GM23338 (cell line): Measurements from ENCODE around the gene HSF2BP.

Source experiments
- CREB1 ChIP-seq: fragments of 250-450 bp; sonication (Bioruptor Pico); IDR thresholded peaks from 2 replicates; pipeline ENCODE4 v1.5.0; 2020; ENCODE audit warnings: low read depth, mild to moderate bottlenecking, moderate library complexity
- CTCF ChIP-seq, 2 experiments: fragments of 200-600 bp in 1 of 2; sonication (generic) in 1 of 2; conservative IDR thresholded peaks; 2 replicates each; pipeline versions ENCODE4 v1.5.1 to v1.6.1; 2016 to 2017; ENCODE audit warnings: antibody characterized with exemption in 2 of 2, low read depth in 2 of 2, mild to moderate bottlenecking in 2 of 2, moderate library complexity in 1 of 2
- EZH2 ChIP-seq: fragments of 200-600 bp; sonication (generic); IDR thresholded peaks from one replicate; pipeline ENCODE4 v1.8.0; 2017; ENCODE audit warnings: antibody characterized with exemption, mild to moderate bottlenecking, low read depth; ENCODE audit not compliant: unreplicated experiment
- JUNB ChIP-seq: IDR thresholded peaks from one replicate; pipeline ENCODE4 v1.6.1; 2016; ENCODE audit warnings: antibody characterized with exemption; ENCODE audit not compliant: unreplicated experiment
- NANOG ChIP-seq: IDR thresholded peaks from 2 replicates; pipeline ENCODE4 v1.6.1; 2016; ENCODE audit warnings: antibody characterized with exemption, borderline replicate concordance
- POLR2AphosphoS5 ChIP-seq: IDR thresholded peaks from 2 replicates; pipeline ENCODE4 v1.6.1; 2016; ENCODE audit warnings: antibody characterized with exemption, low read depth
- STAT1 ChIP-seq: IDR thresholded peaks from one replicate; pipeline ENCODE4 v1.6.1; 2016; ENCODE audit warnings: antibody characterized with exemption; ENCODE audit not compliant: unreplicated experiment

GRCh38 chr21:43657355-43658087 lies 1.8 kb downstream of the HSF2BP start:
- TF ChIP-seq CTCF (conservative IDR thresholded peaks at IDR 0.05; ENCODE audit: low read depth in 2 of 2) = no peak
- no peak for TF ChIP-seq EZH2
- TF ChIP-seq STAT1 = no peak
- TF ChIP-seq POLR2AphosphoS5 = no peak
- no peak for TF ChIP-seq NANOG
- no peak for TF ChIP-seq JUNB
- no peak for TF ChIP-seq CREB1 (CRISPR knock-in tag)
